HG03175 (cell line): ENCODE measurements around the gene MAST1.
A peak's percentile ranks its signal among the peaks of the same experiment; 100 is the strongest.
"Not testable (repeated sequence)": the region's sequence is repeated elsewhere in the genome, so short reads cannot be mapped to it uniquely, and the experiment has no call there.

Source experiments
- ATAC-seq: cut with Tn5 transposase; IDR thresholded peaks from one replicate; pipeline ENCODE4 v1.9.1; 2021; ENCODE audit warnings: mild to moderate bottlenecking, moderate library complexity; ENCODE audit not compliant: unreplicated experiment

Gene MAST1

DNA sequence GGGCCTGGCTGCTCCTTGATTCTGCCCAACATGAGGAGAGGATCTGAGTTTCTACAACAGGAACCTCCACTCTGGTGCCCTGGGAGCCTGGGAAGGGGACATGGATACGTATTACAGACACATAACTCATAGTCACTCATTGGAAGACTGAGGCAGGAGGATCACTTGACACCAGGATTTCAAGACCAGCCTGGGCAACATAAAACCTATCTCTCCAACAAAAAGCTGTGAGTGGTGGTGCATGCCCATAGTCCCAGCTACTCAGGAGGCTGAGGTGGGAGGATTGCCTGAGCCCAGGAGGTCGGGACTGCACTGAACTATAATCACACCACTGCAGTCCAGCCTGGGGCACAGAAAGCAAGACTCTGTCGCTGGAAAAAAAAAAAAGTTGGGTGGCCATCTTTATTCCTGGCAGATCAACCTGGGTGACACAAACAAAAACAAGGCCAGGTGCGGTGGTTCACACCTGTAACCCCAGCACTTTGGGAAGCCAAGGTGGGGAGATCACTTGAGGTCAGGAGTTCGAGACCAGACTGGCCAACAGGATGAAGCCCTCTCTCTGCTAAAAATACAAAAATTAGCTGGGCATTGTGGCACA lies 49.8 kb downstream of the MAST1 start:
- no peak for ATAC-seq

DNA sequence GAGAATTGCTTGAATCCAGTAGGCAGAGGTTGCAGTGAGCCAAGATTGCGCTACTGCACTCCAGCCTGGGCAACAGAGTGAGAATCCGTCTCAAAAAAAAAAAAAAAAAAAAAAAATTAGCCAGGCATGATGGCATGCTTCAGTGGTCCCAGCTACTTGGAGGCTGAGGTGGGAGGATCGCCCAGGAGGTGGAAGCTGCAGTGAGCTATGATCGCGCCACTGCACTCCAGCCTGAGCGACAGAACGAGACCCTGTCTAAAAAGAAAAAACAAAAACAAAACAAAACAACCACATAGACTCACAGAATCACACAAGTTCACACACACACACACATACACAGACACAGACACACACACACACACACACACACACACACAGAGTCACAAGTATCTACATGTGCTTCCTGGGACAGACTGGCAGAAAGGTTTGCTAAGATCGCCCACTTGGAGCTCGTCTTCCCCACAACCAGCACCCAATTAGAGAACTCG lies 52.0 kb downstream of the MAST1 start:
- not testable (repeated sequence) for ATAC-seq

DNA sequence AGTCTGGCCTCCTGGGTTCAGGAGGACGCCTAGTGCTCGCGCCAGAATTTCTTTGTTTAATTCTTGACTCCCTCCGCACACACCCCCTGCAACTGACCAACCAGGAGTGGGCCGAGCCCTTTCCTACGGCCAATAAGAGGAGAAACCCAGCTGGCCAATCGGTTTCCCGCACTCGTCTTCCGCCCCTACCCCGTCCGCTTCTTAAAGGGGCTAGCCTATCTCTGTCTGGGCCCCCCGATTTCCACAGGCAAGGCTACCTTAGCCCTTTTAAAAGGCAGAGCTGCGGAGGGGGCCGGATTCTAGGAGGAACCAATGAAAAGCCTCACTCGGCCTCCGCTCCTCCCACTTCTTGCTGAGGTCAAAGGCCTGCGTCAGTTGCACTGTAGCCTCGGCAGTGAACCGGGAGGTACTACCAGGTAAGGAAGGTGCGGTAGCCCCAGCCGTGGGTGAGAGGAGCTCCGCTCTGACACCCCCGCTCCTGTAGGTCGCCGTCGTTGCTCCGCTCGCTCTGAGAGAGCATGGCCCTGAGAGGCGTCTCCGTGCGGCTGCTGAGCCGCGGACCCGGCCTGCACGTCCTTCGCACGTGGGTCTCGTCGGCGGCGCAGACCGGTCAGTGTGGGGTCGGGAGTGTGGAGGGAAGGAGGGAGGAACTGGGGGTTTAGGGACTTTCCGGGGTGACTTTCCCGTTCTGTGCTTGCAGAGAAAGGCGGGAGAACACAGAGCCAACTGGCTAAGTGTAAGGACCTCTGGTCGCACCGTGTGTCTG lies 52.7 kb downstream of the MAST1 start, which contains the start of gene GCDH:
GCDH (plus strand) TSS at position 374 of the 766 bp plus-strand sequence; CDS start at position 519, 145 bp downstream.
- ATAC-seq = peak; percentile 93

GRCh38 chr19:12891553-12892021 lies 53.3 kb downstream of the MAST1 start:
- no peak for ATAC-seq

DNA sequence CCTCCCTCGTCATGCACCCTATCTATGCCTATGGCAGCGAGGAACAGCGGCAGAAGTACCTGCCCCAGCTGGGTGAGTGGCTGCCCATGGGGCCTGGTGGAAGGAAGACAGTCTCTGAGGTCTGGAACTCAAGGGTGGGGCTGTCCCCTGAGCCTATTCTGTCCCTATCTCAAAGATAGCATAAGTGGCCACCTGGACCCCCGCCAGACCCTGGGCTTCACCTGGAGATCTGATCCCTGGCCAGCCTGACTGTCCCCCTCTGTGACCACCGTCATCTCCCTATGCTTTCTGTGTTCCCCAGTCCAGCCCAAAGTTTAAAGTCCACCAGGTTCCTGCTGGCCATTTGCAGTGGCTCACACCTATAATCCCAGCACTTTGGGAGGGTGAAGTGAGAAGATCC lies 55.3 kb downstream of the MAST1 start:
- no peak for ATAC-seq

DNA sequence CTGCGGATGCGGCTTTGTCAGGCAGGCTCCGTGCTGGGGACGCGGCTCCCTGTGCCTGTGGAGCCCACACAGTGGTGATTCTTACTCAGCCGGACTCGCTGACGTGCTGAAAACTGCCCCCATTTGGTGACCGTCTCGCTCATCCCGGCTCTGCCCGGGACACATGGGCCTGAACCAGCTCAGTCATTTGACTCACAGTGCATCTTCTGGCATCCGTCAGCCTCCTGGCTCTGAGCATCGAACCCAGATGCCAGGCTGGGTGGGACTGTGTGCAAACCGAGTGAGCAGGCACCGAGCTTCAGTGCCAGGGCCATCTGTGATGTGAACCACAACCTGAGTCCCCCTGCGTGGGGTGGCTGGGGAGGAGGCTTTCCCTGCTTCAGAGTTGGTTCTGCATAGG lies 58.1 kb downstream of the MAST1 start:
- ATAC-seq = no peak

DNA sequence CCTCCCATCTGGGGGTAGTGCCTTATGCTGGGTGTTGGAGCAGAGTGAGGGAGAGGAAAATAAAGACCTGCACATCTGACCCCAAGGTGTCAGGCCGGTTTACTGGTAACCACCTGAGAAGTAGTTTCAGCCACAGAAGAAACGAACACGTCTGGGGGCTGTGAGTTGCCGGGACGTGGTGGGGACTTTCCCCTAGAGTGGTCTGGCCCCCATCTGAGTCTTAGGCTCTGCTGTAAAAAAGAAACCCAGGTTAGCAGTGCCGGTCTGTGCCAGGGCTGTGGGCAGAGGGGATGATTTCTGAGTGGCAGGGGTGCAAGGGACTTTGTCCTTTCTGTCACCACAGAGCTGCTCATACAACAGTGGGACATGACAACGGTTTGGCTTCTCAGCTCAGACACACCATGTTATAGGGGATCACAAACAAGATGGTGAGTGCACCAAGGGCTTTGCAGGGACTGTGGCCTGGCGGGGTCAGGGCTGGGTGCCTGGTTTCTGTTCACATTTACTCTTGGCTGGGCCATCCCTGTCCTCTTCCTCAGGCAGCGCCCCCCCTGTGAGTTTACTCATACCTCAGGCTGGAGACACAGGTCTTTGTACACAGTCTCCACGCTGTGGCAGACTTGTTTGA lies 61.7 kb downstream of the MAST1 start:
- peak; percentile 77 for ATAC-seq

DNA sequence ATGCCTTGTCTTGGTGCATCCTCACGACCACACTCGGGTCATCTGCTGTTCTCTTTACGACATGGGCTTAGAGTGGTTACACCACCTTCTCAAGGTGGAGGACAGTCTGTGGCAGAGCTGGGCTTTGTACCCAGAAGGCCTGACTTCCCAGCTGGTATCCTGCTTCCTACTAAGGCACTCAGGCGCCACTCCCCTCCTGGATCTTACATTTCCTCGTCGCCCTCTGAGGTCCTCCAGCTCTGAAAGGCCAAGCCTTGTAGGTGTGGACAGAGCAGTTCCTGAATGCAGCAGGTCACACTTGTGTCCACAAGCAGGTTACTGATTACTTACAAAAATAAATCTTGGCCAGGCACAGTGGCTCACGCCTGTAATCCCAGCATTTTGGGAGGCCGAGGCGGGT lies 68.9 kb downstream of the MAST1 start:
- ATAC-seq = no peak

- no peak for ATAC-seq
Measured at GRCh38 chr19:12912571-12912970, 74.3 kb downstream of the MAST1 start.

DNA sequence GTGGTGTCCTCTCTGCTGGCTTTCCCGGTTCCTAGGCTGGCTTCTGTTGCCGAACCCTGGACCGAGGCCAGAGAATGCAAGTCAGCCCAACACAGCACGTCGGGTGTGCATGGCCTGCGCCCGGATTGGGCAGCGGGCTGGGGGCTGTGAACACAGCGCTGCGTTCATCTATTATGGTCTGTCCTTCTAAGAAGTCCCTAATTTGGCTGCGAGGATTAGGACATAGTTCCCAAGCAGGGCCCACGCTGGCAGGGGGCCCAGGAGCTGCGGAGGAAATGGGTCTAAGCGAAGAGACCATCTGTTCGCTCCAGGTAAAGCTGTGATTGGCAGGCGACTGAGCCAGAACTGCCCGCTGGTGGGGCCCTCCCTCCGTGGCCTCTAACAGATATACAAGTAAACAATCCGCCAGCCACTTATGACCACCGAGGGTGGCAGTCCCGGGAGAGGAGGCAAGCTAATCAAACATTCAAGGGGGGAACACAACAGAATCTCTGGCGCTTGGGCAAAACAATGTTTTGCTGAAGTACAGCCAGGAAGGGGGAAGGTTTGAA lies 74.8 kb downstream of the MAST1 start:
- ATAC-seq = no peak

DNA sequence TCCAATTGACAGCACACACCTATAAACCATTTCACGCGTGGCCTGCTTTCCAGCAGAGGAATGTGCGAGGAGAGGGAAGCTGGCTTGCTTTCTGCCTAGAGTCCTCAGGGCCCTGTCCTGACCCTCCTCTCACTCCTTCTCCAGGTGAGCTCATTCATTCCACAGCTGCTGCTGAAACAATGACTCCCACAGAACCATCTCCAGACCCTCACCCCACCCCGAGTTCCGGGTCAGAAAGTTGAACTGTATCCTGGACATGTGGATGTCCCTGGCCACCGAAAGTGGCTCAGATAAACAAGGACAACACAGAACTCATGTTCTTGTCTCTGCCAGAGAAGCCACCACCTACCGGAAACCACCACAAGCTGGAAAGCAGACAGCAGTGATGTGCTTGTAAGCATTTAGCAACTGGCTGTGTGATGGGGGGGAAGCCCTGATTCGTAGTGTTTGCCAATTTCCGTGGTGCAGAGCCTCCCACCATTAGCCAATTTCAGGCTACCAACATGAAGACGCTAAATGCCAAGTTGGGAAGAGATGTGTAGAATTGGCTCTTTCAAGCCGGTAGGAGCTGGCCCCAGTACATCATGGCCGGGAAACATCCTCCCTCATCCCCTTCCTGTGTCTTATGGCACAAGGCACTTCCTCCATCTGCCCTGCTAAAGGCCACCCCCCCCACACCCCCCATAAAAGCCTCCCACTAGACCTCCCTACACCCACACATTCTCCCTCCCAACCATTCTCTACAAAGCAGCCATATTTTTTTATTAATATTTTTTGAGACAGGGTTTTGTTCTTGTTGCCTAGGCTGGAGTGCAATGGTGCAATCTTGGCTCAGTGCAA lies 75.8 kb downstream of the MAST1 start:
- ATAC-seq = no peak

- ATAC-seq = not testable (repeated sequence)
Measured at GRCh38 chr19:12915860-12916259, 77.5 kb downstream of the MAST1 start.

DNA sequence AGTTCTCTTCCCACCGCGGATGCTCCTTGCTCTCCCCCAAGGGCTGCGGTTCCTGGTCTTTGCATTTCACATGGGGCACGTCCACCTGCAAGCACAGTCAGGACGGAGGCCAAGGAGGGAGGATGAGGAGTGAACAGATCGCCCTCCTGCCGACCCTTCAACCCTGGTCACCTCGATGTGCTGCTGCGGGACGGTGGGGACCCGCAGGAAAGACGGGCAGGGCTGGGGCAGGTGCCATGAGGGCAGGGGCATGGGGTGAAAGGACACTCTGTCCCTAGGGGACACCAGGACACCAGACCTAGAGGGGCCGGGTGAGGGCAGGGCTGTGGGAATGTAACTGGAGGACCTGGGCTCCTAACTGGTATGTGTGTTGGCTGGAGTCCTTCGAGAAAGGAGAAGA lies 79.9 kb downstream of the MAST1 start:
- ATAC-seq = no peak

DNA sequence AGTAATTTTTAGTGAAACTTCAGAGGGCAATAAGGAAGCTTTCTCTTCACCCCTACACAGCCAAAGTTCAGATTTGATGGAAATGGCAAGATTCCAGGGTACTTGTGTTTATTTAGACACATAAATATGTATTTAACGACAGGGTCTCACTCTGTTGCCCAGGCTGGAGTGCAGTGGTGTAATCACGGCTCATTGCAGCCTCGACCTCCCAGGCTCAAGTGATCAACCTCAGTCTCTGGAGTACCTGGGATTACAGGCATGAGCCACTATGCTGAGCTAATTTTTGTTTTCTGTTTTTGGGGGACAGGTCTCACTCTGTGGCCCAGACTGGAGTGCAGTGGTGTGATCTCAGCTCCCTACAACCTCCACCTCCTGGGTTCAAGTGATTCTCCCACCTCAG lies 82.7 kb downstream of the MAST1 start:
- no peak for ATAC-seq

- no peak for ATAC-seq
Measured at GRCh38 chr19:12922959-12923358, 84.6 kb downstream of the MAST1 start.
